ENCODE data around the gene PEX1. TPM values are rescaled to one million over a fixed set of nuclear protein-coding genes. Genes with fewer than 3 reads are reported as not detected.
"Not testable (repeated sequence)": the region's sequence is repeated elsewhere in the genome, so short reads cannot be mapped to it uniquely, and the experiment has no call there.

PEX1 gene
- total and polyA plus RNA-seq, 3 donors from 2014 or later: 20.4 to 29.4 (median 27.4) TPM

DNA sequence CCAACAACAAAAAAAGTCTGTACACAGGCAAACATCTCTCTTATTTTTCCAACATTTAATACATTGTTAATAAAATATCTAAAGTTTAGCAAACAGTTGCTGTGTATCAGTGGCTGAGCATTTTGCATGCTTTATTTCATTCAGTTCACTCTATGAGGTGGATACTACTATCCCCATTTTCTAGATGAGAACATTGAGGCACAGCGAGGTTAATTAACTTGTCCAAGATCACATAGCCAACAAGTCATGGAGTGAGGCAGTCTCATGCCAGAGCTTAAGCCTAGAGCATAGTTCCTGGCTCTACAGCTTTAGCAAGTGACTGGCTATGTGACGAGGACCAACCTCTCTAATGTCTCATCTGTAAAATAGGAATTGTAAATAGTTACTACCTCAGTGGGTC, 76.7 kb downstream of the PEX1 start:
- Histone ChIP-seq H3K4me1 (peaks cover 10% of the 10 kb centered on the region), H3K36me3 (ENCODE audit: low read depth, missing control alignments) (no peaks in the 10 kb centered on the region), H3K27me3 (no peaks in the 10 kb centered on the region), H3K9me3 (no peaks in the 10 kb centered on the region), H3K4me3 (no peak overlapping the region), H3K27ac (no peak overlapping the region)
- TF ChIP-seq CTCF (IDR thresholded peaks at IDR 0.05): no peak
- TF ChIP-seq POLR2A (IDR thresholded peaks at IDR 0.05): no peak
- no peak for DNase-seq
- 91 to 95% methylated on average over 2 of the region's 2 CpGs for WGBS, 2 donors
- intact Hi-C loops (cut with DNase I; ENCODE audit: low total_unique reads): loop anchor here (10.0 kb wide), 1 partner anchor 1153 kb away; no protein-coding TSS in a partner anchor

DNA sequence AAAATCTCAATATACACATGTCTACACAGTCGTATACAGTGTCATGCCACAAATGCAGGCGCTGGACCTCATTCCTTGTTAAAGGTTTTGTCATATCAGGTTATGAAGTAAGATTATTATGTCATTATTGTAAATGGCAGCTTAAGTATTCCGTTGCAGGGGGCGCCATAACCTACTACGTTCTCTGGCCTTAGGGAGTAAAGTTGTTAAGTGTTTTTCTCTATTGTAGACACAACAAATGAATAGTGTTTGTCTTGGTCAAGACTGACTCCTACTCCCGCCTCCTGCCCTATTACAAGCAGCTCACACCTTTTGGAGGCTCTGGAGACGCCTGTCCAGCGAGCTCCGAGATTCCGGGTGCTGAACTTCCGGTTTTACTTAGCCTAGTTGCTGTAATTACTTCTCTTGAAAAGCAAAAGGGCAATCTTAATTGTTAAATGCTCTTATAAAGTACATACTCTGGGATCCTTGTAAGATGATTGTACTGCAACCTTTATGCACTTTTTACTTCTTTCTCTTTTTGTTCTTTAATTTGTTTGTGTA, 80.0 kb downstream of the PEX1 start:
- no peaks in the 10 kb centered on the region for H3K27me3 ChIP-seq
- WGBS, 2 donors: 0 to 2% methylated on average over 11 of the region's 11 CpGs
- peak overlapping the region; percentile 85 to 98 for H3K4me3 ChIP-seq
- TF ChIP-seq POLR2A (IDR thresholded peaks at IDR 0.05) (no peak), CTCF (IDR thresholded peaks at IDR 0.05) (peak; percentile 18 to 27 (median 27))
- H3K4me1 ChIP-seq: peaks cover 10% of the 10 kb centered on the region
- DNase-seq: peak; percentile 81
- H3K36me3 ChIP-seq (ENCODE audit: low read depth, missing control alignments): no peaks in the 10 kb centered on the region
- intact Hi-C loops (cut with DNase I; ENCODE audit: low total_unique reads): no loop called here
- H3K9me3 ChIP-seq: no peaks in the 10 kb centered on the region
- H3K27ac ChIP-seq: peak overlapping the region; percentile 90 to 91

GRCh38 chr7:92447345-92448204, 80.7 kb downstream of the PEX1 start, which contains the start of gene GATAD1:
Gene GATAD1, plus strand, starts transcription at chr7:92447482. Its CDS starts 248 bp downstream, at chr7:92447730.
- Histone ChIP-seq H3K36me3 (ENCODE audit: low read depth, missing control alignments) (no peaks in the 10 kb centered on the region), H3K4me1 (peaks cover 10% of the 10 kb centered on the region), H3K27ac (peak within 1 kb of the TSS; percentile 90 to 91), H3K4me3 (peak within 1 kb of the TSS; percentile 85 to 98), H3K9me3 (no peaks in the 10 kb centered on the region), H3K27me3 (no peaks in the 10 kb centered on the region)
- DNase-seq: peak; percentile 95
- intact Hi-C loops (cut with DNase I; ENCODE audit: low total_unique reads): no loop called here
- WGBS, 2 donors: 0% methylated on average over 3 to 61 of the region's 87 CpGs
- no peak for TF ChIP-seq POLR2A (IDR thresholded peaks at IDR 0.05)
- peak in 2 of 3 experiments; percentile 90 to 97 for TF ChIP-seq CTCF (IDR thresholded peaks at IDR 0.05)

DNA sequence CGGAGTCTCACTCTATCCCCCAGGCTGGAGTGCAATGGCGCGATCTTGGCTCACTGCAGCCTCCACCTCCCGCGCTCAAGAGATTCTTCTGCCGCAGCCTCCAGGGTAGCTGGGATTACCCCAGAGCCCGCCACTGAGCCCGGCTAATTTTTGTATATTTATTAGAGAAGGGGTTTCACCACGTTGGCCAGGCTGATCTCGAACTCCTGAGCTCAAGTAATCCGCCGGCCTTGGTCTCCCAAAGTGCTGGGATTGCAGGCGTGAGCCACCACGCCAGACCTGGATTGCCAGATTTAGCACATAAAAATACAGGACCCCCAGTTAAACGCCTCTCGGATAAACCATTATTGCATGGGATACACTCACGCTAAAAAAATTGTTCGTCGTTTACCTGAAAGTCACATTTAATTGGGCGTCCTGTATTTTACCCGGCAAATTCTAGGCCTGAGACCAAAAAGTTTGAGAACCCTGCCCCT, 81.4 kb downstream of the PEX1 start:
- WGBS, 2 donors: 36 to 52% methylated on average over 16 to 21 of the region's 21 CpGs
- H3K36me3 ChIP-seq (ENCODE audit: low read depth, missing control alignments): no peaks in the 10 kb centered on the region
- peak in 1 of 3 experiments; percentile 96 for TF ChIP-seq CTCF (IDR thresholded peaks at IDR 0.05)
- TF ChIP-seq POLR2A (IDR thresholded peaks at IDR 0.05): no peak
- H3K4me1 ChIP-seq: peaks cover 6% of the 10 kb centered on the region
- H3K27me3 ChIP-seq: no peaks in the 10 kb centered on the region
- H3K4me3 ChIP-seq: peak overlapping the region; percentile 85 to 98
- peak overlapping the region in 1 of 2 donors; percentile 90 for H3K27ac ChIP-seq
- peak; percentile 20 for DNase-seq
- H3K9me3 ChIP-seq: no peaks in the 10 kb centered on the region
- intact Hi-C loops (cut with DNase I; ENCODE audit: low total_unique reads): no loop called here

GRCh38 chr7:92442720-92443119, 85.6 kb downstream of the PEX1 start:
- H3K9me3 ChIP-seq; DNase-seq; H3K4me1 ChIP-seq; H3K4me3 ChIP-seq; H3K27me3 ChIP-seq; intact Hi-C loops (cut with DNase I; ENCODE audit: low total_unique reads); H3K27ac ChIP-seq; H3K36me3 ChIP-seq (ENCODE audit: low read depth, missing control alignments): not testable (repeated sequence)
- 91 to 95% methylated on average over 2 of the region's 2 CpGs for WGBS, 2 donors

Measured in testis (tissue), 3 donors.